SK-N-SH (cell line): ENCODE results near the gene CTLA4. TPM values are rescaled to one million over a fixed set of nuclear protein-coding genes. Genes with fewer than 3 reads are reported as not detected.

Source experiments
- CTCF ChIA-PET: fragments of 300-600, 350-600 bp; formaldehyde crosslinking; extraction: SDS; loops from one replicate; lab custom pipeline; 2021; lab: Yijun Ruan, JAX
- POLR2A ChIA-PET: fragments of 350-600 bp; sonication (Branson Sonifier 250); formaldehyde crosslinking; extraction: SDS; loops from one replicate; lab custom pipeline; 2020; ENCODE audit warnings: antibody characterized with exemption, inconsistent platforms; lab: Yijun Ruan, JAX
- DNase-seq: peaks from one replicate; pipeline ENCODE4 v3.0.0; 2012
- H2AFZ ChIP-seq: fragments of 200-600 bp; sonication (generic); 2 replicates; pipeline ENCODE4 v1.8.1; 2016; ENCODE audit warnings: antibody characterized with exemption, mild to moderate bottlenecking, low read depth
- H3F3A ChIP-seq: fragments of 200-600 bp; sonication (generic); replicated peaks from 2 replicates; pipeline ENCODE3; 2016; ENCODE audit warnings: antibody characterized with exemption, mild to moderate bottlenecking; ENCODE audit not compliant: insufficient read depth
- H3K27ac ChIP-seq, 2 experiments: fragments of 200-500 bp in 1 of 2; fragments of 200-600 bp in 1 of 2; sonication (Bioruptor generic) in 1 of 2; sonication (generic), shearing (Covaris generic) in 1 of 2; 2 replicates each; pipeline versions ENCODE4 v1.5.1 to v1.6.1; 2014 to 2016; ENCODE audit warnings: low read depth in 2 of 2, inconsistent platforms in 1 of 2, low read length in 1 of 2, mild to moderate bottlenecking in 1 of 2, mixed read lengths in 1 of 2
- H3K27me3 ChIP-seq: fragments of 200-600 bp; sonication (generic), shearing (Covaris generic); 2 replicates; pipeline ENCODE4 v1.6.1; 2016; ENCODE audit warnings: mixed run types; ENCODE audit not compliant: insufficient read depth
- H3K36me3 ChIP-seq, 2 experiments: fragments of 200-500 bp in 1 of 2; fragments of 200-600 bp in 1 of 2; sonication (Bioruptor generic) in 1 of 2; sonication (generic) in 1 of 2; replicated peaks in 1 of 2; 2 replicates each; pipeline versions ENCODE3 to v1.5.1; 2014 to 2016; ENCODE audit warnings: low read length in 1 of 2, mild to moderate bottlenecking in 1 of 2; ENCODE audit not compliant: insufficient read depth in 2 of 2, control insufficient read depth in 1 of 2
- H3K4me1 ChIP-seq, 2 experiments: fragments of 200-500 bp in 1 of 2; fragments of 200-600 bp in 1 of 2; sonication (Bioruptor generic) in 1 of 2; sonication (generic), shearing (Covaris generic) in 1 of 2; 2 replicates each; pipeline versions ENCODE4 v1.5.1 to v1.6.1; 2014 to 2016; ENCODE audit warnings: low read depth in 1 of 2, low read length in 1 of 2, mixed run types in 1 of 2; ENCODE audit not compliant: insufficient read depth in 2 of 2, control insufficient read depth in 1 of 2
- H3K4me2 ChIP-seq: fragments of 200-600 bp; sonication (generic), shearing (Covaris generic); 2 replicates; pipeline ENCODE4 v1.6.1; 2017; ENCODE audit warnings: mixed run types
- H3K4me3 ChIP-seq, 2 experiments: fragments of 200-500 bp in 1 of 2; fragments of 200-600 bp in 1 of 2; sonication (Bioruptor generic) in 1 of 2; sonication (generic), shearing (Covaris generic) in 1 of 2; 2 replicates each; pipeline versions ENCODE4 v1.5.1 to v1.8.1; 2014 to 2016; ENCODE audit warnings: low read depth in 2 of 2, inconsistent platforms in 1 of 2, low read length in 1 of 2, mild to moderate bottlenecking in 1 of 2, mixed read lengths in 1 of 2, moderate library complexity in 1 of 2
- H3K79me2 ChIP-seq: fragments of 200-600 bp; sonication (generic); 2 replicates; pipeline ENCODE4 v1.8.1; 2017; ENCODE audit warnings: mild to moderate bottlenecking; ENCODE audit not compliant: insufficient read depth
- H3K9ac ChIP-seq: fragments of 200-600 bp; sonication (generic); 2 replicates; pipeline ENCODE4 v1.6.1; 2017; ENCODE audit warnings: mixed run types
- H3K9me2 ChIP-seq: fragments of 200-600 bp; sonication (generic); 2 replicates; pipeline ENCODE4 v1.6.1; 2017; ENCODE audit warnings: mixed run types
- H3K9me3 ChIP-seq: fragments of 200-600 bp; sonication (generic); 2 replicates; pipeline ENCODE4 v1.6.1; 2017; ENCODE audit warnings: mixed run types, mild to moderate bottlenecking, moderate library complexity
- H4K20me1 ChIP-seq: fragments of 200-600 bp; sonication (generic); 2 replicates; pipeline ENCODE4 v1.6.1; 2017; ENCODE audit warnings: mild to moderate bottlenecking, mixed run types; ENCODE audit not compliant: insufficient read depth
- CTCF ChIP-seq: fragments of 200-600 bp; sonication (generic); IDR thresholded peaks from 2 replicates; pipeline ENCODE4 v1.6.1; 2017; ENCODE audit warnings: antibody characterized with exemption, mild to moderate bottlenecking, moderate library complexity
- ELF1 ChIP-seq: IDR thresholded peaks from 2 replicates; pipeline ENCODE4 v1.4.0; 2012
- NRF1 ChIP-seq: IDR thresholded peaks from 2 replicates; pipeline ENCODE4 v1.6.1; 2012; ENCODE audit warnings: low read depth, mild to moderate bottlenecking, low read length
- REST ChIP-seq: IDR thresholded peaks from 2 replicates; pipeline ENCODE4 v1.6.1; 2012; ENCODE audit warnings: mild to moderate bottlenecking, low read depth, low read length, moderate library complexity
- SMC3 ChIP-seq: IDR thresholded peaks from 2 replicates; pipeline ENCODE4 v1.6.1; 2012; ENCODE audit warnings: low read depth, low read length, improper control_type of control experiment
- USF2 ChIP-seq: fragments of 150-350 bp; IDR thresholded peaks from 2 replicates; pipeline ENCODE4 v1.6.1; 2017; ENCODE audit warnings: antibody characterized with exemption, low read length, low read depth, borderline replicate concordance
- WGBS: methylation state at CpG from one replicate; pipeline ENCODE4 v1.1.6; 2017; ENCODE audit warnings: low lambda C conversion rate; 5-methylcytosine and 5-hydroxymethylcytosine counted together
- polyA plus RNA-seq, 3 experiments: library from polyadenylated mRNA; depleted of rRNA; stranded (reverse); fragments of >200 nt; gene quantifications; 2 replicates each; pipeline ENCODE4 v1.2.3, GENCODE V29; 2012

Gene CTLA4
- polyA plus RNA-seq, 1 of the 3 experiments (the other 2 are of a cell fraction) = not detected

DNA sequence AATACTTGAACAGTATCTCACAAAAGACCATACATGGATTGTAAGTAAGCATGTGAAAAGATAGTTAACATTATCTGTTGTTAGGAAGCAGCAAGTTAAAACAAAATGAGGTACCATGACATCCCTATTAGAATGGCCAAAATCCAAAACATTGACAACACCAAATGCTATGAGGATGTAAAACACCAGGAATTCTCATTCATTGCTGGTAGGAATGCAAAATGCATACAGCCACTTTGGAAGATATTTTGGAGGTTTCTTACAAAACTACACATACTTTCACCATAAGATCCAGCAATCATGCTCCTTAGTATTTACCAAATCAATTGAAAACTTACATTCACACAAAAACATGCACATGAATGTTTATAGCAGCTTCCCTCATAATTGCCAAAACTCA, 38.1 kb downstream of the CTLA4 start (continued):
- TF ChIP-seq REST = no peak

GRCh38 chr2:203908066-203908796, 40.7 kb downstream of the CTLA4 start:
- no peaks in the 10 kb centered on the region for H3K79me2 ChIP-seq
- WGBS = 78% methylated on average over 6 of the region's 6 CpGs
- H3K27ac ChIP-seq = no peak overlapping the region
- H3K4me1 ChIP-seq = no peaks in the 10 kb centered on the region
- CTCF ChIA-PET = interaction anchor here (2.2 kb wide), 1 partner anchor 11 kb away, joined by 8 read pairs; no protein-coding TSS in a partner anchor
- no peak overlapping the region for H2AFZ ChIP-seq
- no peaks in the 10 kb centered on the region for H3K9me2 ChIP-seq
- TF ChIP-seq SMC3 (no peak), CTCF (no peak)
- POLR2A ChIA-PET = no interaction called here
- DNase-seq = no peak
- no peaks in the 10 kb centered on the region for H3K36me3 ChIP-seq
- H3K27me3 ChIP-seq = no peaks in the 10 kb centered on the region
- H3K9ac ChIP-seq = no peak overlapping the region
- H3K4me3 ChIP-seq = no peak overlapping the region
- no peaks in the 10 kb centered on the region for H3F3A ChIP-seq
- no peak overlapping the region for H3K4me2 ChIP-seq
- H3K9me3 ChIP-seq = no peaks in the 10 kb centered on the region
- no peaks in the 10 kb centered on the region for H4K20me1 ChIP-seq

DNA sequence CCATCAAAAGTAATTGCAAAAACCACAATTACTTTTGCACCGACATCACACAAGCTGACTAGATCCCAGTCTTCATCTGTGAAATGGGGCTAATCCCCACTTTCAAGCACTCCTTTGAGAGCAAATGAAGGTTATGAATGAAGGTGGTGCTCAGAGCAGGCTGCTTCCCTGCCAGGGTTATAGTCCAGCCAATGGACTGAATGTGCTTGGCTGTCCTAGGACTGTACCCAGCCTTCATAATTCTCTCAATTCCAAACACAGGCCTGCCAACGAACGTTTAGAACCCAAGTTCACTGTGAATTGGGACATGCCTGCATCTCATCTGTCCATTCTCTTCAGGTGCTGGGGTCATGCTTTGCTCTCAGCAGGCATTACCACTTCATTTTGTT, 41.2 kb downstream of the CTLA4 start:
- H3K9me3 ChIP-seq = no peaks in the 10 kb centered on the region
- no peaks in the 10 kb centered on the region for H3K27me3 ChIP-seq
- no peak overlapping the region for H3K4me2 ChIP-seq
- no peaks in the 10 kb centered on the region for H3K36me3 ChIP-seq
- H3K4me3 ChIP-seq = no peak overlapping the region
- ChIA-PET CTCF (interaction anchor here (1.5 to 2.7 kb wide), 5 partner anchors 8 to 1320 kb away, joined by 3 to 11 read pairs (median 7); no protein-coding TSS in a partner anchor), POLR2A (no interaction called here)
- no peak overlapping the region for H3K27ac ChIP-seq
- no peaks in the 10 kb centered on the region for H3K79me2 ChIP-seq
- 0 out of 2 replicates have a peak overlapping the region, but pooled peaks have one; percentile 61 for H2AFZ ChIP-seq
- no peak for DNase-seq
- no peaks in the 10 kb centered on the region for H3K9me2 ChIP-seq
- TF ChIP-seq NRF1 = no peak
- TF ChIP-seq ELF1 = no peak
- no peak for TF ChIP-seq CTCF
- no peak for TF ChIP-seq USF2
- no peaks in the 10 kb centered on the region for H3F3A ChIP-seq
- H3K9ac ChIP-seq = no peak overlapping the region
- no peaks in the 10 kb centered on the region for H3K4me1 ChIP-seq
- WGBS = 54% methylated on average over 3 of the region's 3 CpGs
- H4K20me1 ChIP-seq = no peaks in the 10 kb centered on the region
